Neutrophil (primary cell): ENCODE results near the gene HAGHL.
"Not testable (repeated sequence)": the region's sequence is repeated elsewhere in the genome, so short reads cannot be mapped to it uniquely, and the experiment has no call there.

ENCODE experiments used
- H3K27ac ChIP-seq: fragments of 200-600 bp; sonication (generic); 2 replicates; pipeline ENCODE4 v1.5.1; 2016; ENCODE audit warnings: mild to moderate bottlenecking, moderate library complexity
- H3K27me3 ChIP-seq: fragments of 200-600 bp; sonication (generic); 2 replicates; pipeline ENCODE4 v1.6.0; 2016; ENCODE audit warnings: mild to moderate bottlenecking
- H3K36me3 ChIP-seq: fragments of 200-600 bp; sonication (generic); 2 replicates; pipeline ENCODE4 v1.5.1; 2017
- H3K4me1 ChIP-seq, 2 experiments: fragments of 200-600 bp in 1 of 2; sonication (generic) in 1 of 2; 1 replicate in 1 of 2; 2 replicates in 1 of 2; pipeline versions ENCODE4 v1.5.1 to v1.6.1; 2013 to 2016; ENCODE audit warnings: low read depth in 1 of 2, low read length in 1 of 2, mild to moderate bottlenecking in 1 of 2, moderate library complexity in 1 of 2; ENCODE audit not compliant: control insufficient read depth in 1 of 2, insufficient read depth in 1 of 2
- H3K4me3 ChIP-seq, 2 experiments: fragments of 200-600 bp in 1 of 2; sonication (generic) in 1 of 2; 1 replicate in 1 of 2; 2 replicates in 1 of 2; pipeline ENCODE4 v1.5.1; 2013 to 2016; ENCODE audit warnings: low read depth in 1 of 2, low read length in 1 of 2, mild to moderate bottlenecking in 1 of 2, moderate library complexity in 1 of 2
- H3K9me3 ChIP-seq: fragments of 200-600 bp; sonication (generic); 2 replicates; pipeline ENCODE4 v1.5.1; 2016
- TF ChIP-seq, protein P1 (sequence below): fragments of 200-600 bp; sonication (generic); IDR thresholded peaks from 2 replicates; pipeline ENCODE4 v1.5.1; 2016; ENCODE audit warnings: antibody characterized with exemption

The HAGHL gene

DNA sequence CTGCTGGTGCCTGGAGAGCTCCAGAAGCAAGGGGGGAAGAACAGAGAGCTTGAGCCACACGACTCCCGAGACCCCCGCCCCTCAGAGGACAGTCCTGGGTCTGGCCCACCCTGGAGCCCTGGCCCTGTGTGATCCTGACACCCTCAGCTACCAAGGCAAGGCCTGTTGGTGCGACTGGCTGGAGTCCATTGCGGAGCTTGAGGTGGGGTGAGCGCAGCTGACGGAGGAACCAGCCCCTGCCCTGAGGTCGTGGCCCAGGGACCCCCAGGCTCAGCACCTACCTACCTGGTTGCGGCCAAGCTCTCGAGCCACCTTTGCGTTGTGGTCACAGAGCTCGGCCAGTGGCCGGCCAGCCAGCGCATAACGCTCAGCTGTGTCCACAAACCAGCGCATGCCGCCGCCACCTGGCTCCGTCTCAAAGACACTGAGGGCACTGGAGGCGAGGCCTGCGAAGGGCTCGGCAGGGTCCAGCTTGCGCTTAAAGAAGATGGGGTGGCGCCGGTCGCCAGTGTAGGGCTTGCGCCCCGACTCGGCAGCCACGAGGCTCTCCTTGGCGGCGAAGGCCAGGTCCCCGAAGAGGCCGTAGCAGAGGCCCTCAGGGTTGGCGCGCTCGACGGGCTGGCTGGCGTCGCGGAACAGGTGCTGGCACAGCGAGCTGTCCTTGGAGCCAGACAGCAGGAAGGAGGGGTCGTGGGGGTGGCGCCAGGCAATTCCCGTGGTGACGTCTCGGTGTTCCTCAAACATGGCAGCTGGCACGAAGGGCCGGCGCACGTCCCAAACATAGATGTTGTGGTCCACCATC, 40.2 kb upstream of the HAGHL start:
- H3K36me3 ChIP-seq: peaks cover 19% of the 10 kb centered on the region
- H3K27me3 ChIP-seq: peaks cover 11% of the 10 kb centered on the region
- H3K4me3 ChIP-seq: no peak overlapping the region
- no peaks in the 10 kb centered on the region for H3K9me3 ChIP-seq
- H3K27ac ChIP-seq: no peak overlapping the region
- TF ChIP-seq, protein P1, sequence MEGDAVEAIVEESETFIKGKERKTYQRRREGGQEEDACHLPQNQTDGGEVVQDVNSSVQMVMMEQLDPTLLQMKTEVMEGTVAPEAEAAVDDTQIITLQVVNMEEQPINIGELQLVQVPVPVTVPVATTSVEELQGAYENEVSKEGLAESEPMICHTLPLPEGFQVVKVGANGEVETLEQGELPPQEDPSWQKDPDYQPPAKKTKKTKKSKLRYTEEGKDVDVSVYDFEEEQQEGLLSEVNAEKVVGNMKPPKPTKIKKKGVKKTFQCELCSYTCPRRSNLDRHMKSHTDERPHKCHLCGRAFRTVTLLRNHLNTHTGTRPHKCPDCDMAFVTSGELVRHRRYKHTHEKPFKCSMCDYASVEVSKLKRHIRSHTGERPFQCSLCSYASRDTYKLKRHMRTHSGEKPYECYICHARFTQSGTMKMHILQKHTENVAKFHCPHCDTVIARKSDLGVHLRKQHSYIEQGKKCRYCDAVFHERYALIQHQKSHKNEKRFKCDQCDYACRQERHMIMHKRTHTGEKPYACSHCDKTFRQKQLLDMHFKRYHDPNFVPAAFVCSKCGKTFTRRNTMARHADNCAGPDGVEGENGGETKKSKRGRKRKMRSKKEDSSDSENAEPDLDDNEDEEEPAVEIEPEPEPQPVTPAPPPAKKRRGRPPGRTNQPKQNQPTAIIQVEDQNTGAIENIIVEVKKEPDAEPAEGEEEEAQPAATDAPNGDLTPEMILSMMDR: no peak
- peaks cover 30 to 43% of the 10 kb centered on the region in 2 experiments for H3K4me1 ChIP-seq

DNA sequence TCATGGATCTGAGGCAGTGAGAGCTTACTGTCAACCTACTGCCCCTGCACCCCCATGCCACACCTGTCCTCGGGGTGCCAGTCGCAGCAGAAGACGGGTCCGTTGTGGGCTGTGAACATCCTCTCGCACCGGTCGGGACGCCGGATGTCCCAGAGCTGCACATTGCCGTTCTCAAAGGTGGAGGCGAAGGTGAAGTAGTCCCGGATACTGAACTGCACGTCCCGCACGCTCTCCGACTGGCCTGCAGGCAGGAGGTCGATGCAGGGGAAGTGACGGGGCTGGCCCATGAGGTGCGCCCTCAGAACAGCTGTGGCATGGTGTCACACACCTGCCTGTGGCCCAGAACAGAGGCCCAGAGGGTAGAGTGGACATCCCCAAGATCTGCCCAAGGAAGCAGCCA, 39.4 kb upstream of the HAGHL start:
- TF ChIP-seq, protein P1: no peak
- H3K9me3 ChIP-seq: no peaks in the 10 kb centered on the region
- peaks cover 27 to 37% of the 10 kb centered on the region in 2 experiments for H3K4me1 ChIP-seq
- H3K4me3 ChIP-seq: no peak overlapping the region
- H3K27me3 ChIP-seq: peaks cover 19% of the 10 kb centered on the region
- H3K27ac ChIP-seq: no peak overlapping the region
- H3K36me3 ChIP-seq: peaks cover 10% of the 10 kb centered on the region

DNA sequence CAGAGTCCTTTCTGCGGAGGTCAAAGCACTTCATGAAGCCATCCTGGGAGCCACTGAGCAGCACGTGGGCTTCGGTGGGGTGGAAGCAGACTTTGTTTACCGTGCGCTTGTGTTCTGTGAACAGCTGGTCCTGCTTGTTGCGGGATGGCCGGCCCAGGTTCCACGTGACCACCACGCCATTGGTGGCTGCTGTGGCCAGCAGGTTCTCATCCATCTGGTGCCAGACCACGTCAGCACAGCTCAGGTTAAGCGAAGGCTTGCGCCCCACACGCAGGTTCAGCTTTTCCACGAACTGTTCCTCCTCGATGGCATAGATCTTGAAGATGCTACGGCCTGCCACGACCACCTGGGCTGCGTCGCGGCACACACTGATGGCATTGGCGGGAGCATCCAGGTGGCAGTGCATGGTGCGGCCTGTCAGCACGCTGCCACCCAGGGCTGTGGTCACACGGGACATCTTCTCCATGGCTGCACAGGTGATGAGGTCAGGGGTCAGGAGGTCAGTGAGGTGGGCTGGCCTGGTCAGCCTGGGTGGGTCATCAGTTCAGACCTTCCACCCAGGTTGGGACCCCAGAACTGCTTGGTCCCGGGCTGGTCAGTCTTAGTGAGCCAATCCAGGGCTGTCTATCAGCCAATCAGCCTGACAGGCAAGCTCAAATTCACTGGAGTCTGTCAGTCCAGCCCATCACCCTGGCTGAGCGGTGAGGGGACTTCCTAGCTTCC, 37.6 kb upstream of the HAGHL start:
- H3K4me1 ChIP-seq: peaks cover 17 to 30% of the 10 kb centered on the region in 2 experiments
- H3K4me3 ChIP-seq: peak overlapping the region; percentile 76 to 85

DNA sequence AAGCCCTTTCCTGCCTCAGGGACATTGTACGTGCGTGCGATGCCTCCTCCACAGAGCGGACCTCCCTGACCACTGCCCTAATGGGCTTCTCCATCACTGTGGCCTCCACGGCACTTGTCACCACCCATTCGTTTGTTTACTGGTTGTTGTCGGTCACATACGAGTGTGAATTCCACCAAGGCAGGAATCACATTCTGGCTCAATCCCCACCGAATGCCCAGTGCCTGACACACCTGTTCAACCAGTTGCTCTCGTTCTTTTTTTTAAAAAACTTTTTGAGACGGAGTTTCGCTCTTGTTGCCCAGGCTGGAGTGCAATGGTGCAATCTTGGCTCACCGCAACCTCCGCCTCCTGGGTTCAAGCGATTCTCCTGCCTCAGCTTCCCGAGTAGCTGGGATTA, 35.7 kb upstream of the HAGHL start:
- H3K27ac ChIP-seq, H3K36me3 ChIP-seq, H3K4me3 ChIP-seq, H3K9me3 ChIP-seq: not testable (repeated sequence)
- Histone ChIP-seq H3K27me3 (peaks cover 57% of the 10 kb centered on the region), H3K4me1 (peaks cover 18 to 31% of the 10 kb centered on the region in 2 experiments)

More for the DNA sequence above, 37.6 kb upstream of the HAGHL start:
- TF ChIP-seq, protein P1: no peak
- Histone ChIP-seq H3K9me3 (no peaks in the 10 kb centered on the region), H3K27ac (peak overlapping the region; percentile 80), H3K27me3 (peaks cover 38% of the 10 kb centered on the region), H3K36me3 (peaks cover 6% of the 10 kb centered on the region)

DNA sequence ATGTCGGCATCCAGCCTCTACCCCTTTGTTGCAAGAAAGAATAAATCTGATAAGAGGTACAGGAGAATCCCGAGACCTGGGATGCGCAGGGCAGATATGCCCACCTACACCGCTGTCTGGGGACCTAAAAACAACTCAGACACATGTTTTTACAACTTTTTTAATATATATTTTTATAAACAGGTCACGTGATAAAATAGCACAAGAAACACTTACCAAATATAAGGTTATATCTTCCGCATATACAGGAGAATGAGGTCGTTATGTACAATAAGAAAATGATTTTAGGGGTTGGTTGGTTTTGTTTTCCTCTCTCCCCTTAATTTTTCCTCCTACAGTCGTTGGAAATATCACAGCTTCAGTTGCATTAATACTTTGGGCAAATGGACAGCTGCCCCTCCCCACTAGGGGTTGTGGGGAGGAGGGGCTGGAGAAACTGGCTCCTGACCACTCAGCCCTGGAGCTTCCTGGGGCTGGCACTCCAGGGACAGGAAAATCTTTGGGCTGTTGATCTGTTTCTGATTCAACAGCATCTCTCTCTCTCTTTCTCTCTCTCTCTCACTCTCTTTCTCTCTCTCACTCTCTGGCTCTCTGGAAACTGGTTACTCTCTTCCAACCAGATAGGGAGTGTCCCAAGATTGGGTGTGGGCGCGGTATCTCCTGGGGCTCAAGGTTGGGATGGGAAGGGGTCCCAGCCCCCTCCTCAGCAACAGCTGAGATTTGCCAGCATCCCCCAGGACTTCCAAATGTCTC, 34.4 kb upstream of the HAGHL start:
- Histone ChIP-seq H3K9me3 (no peaks in the 10 kb centered on the region), H3K36me3 (no peaks in the 10 kb centered on the region), H3K27ac (no peak overlapping the region), H3K27me3 (peaks cover 70% of the 10 kb centered on the region), H3K4me1 (peaks cover 18 to 31% of the 10 kb centered on the region in 2 experiments), H3K4me3 (no peak overlapping the region)
- TF ChIP-seq, protein P1: no peak
